SK-N-SH treated with all-trans-retinoic acid at 6 μM for 48 hours (cell line): ENCODE results near the gene TUBB6.

Source experiments
- ATAC-seq: fragments of 200-7000 bp; cut with Tn5 transposase; 3 replicates; pipeline ENCODE4 v1.9.1; 2020; ENCODE audit warnings: mild to moderate bottlenecking, moderate library complexity
- ARNTL ChIP-seq: fragments of 450-650 bp; formaldehyde crosslinking; IDR thresholded peaks from 2 replicates; pipeline ENCODE4 v1.5.0; 2020; ENCODE audit warnings: low read depth, mild to moderate bottlenecking, moderate library complexity, borderline replicate concordance
- BACH2 ChIP-seq: fragments of 250-450 bp; sonication (Bioruptor Pico); IDR thresholded peaks from 2 replicates; pipeline ENCODE4 v1.9.0; 2021; ENCODE audit warnings: mild to moderate bottlenecking, borderline replicate concordance
- CREB5 ChIP-seq: fragments of 250-450 bp; sonication (Bioruptor Pico); IDR thresholded peaks from 2 replicates; pipeline ENCODE4 v1.5.1; 2020; ENCODE audit warnings: low read depth, mild to moderate bottlenecking, moderate library complexity
- CSDC2 ChIP-seq: fragments of 250-450 bp; sonication (Bioruptor Pico); IDR thresholded peaks from 2 replicates; pipeline ENCODE4 v1.5.0; 2020; ENCODE audit warnings: mild to moderate bottlenecking, moderate library complexity
- CSRNP3 ChIP-seq: fragments of 250-450 bp; sonication (Bioruptor Pico); IDR thresholded peaks from 2 replicates; pipeline ENCODE4 v1.5.1; 2021; ENCODE audit warnings: mild to moderate bottlenecking, moderate library complexity
- ESRRG ChIP-seq: fragments of 250-450 bp; sonication (Bioruptor Pico); IDR thresholded peaks from 2 replicates; pipeline ENCODE4 v1.6.1; 2021; ENCODE audit warnings: mild to moderate bottlenecking
- ISL1 ChIP-seq: fragments of 250-450 bp; sonication (Bioruptor Pico); IDR thresholded peaks from 2 replicates; pipeline ENCODE4 v2.1.2; 2022; ENCODE audit warnings: mild to moderate bottlenecking, moderate library complexity
- OSR1 ChIP-seq: fragments of 250-450 bp; sonication (Bioruptor Pico); IDR thresholded peaks from 2 replicates; pipeline ENCODE4 v1.8.0; 2022; ENCODE audit warnings: moderate library complexity, mild to moderate bottlenecking, inconsistent platforms
- PATZ1 ChIP-seq: fragments of 250-450 bp; sonication (Bioruptor Pico); IDR thresholded peaks from 2 replicates; pipeline ENCODE4 v1.8.0; 2020; ENCODE audit warnings: mild to moderate bottlenecking, moderate library complexity, borderline replicate concordance
- POU6F1 ChIP-seq: fragments of 250-450 bp; sonication (Bioruptor Pico); IDR thresholded peaks from 2 replicates; pipeline ENCODE4 v1.8.0; 2021; ENCODE audit warnings: low read depth, mild to moderate bottlenecking, moderate library complexity, borderline replicate concordance
- PPARA ChIP-seq: fragments of 250-450 bp; sonication (Bioruptor Pico); IDR thresholded peaks from 2 replicates; pipeline ENCODE4 v1.5.0; 2020; ENCODE audit warnings: mild to moderate bottlenecking, borderline replicate concordance
- SNAI2 ChIP-seq: fragments of 250-450 bp; sonication (Bioruptor Pico); IDR thresholded peaks from 2 replicates; pipeline ENCODE4 v1.5.0; 2020; ENCODE audit warnings: mild to moderate bottlenecking, moderate library complexity
- TCF4 ChIP-seq: fragments of 250-450 bp; sonication (Bioruptor Pico); IDR thresholded peaks from 2 replicates; pipeline ENCODE4 v1.8.0; 2021; ENCODE audit warnings: mild to moderate bottlenecking, moderate library complexity, borderline replicate concordance
- TOX ChIP-seq: fragments of 250-450 bp; sonication (Bioruptor Pico); IDR thresholded peaks from 2 replicates; pipeline ENCODE4 v1.8.0; 2021; ENCODE audit warnings: mild to moderate bottlenecking, moderate library complexity, borderline replicate concordance
- TSHZ2 ChIP-seq: fragments of 250-450 bp; sonication (Bioruptor Pico); IDR thresholded peaks from 2 replicates; pipeline ENCODE4 v1.5.0; 2020; ENCODE audit warnings: mild to moderate bottlenecking, moderate library complexity
- ZC3H10 ChIP-seq: fragments of 250-450 bp; sonication (Bioruptor Pico); IDR thresholded peaks from 2 replicates; pipeline ENCODE4 v1.5.1; 2021; ENCODE audit warnings: mild to moderate bottlenecking, moderate library complexity
- ZFP30 ChIP-seq: fragments of 450-650 bp; formaldehyde crosslinking; IDR thresholded peaks from 2 replicates; pipeline ENCODE4 v1.5.0; 2022; ENCODE audit warnings: mild to moderate bottlenecking, moderate library complexity
- ZNF565 ChIP-seq: fragments of 450-650 bp; formaldehyde crosslinking; conservative IDR thresholded peaks from 2 replicates; pipeline ENCODE4 v1.5.0; 2020; ENCODE audit warnings: low read depth, mild to moderate bottlenecking, moderate library complexity
- ZNF70 ChIP-seq: fragments of 450-650 bp; formaldehyde crosslinking; IDR thresholded peaks from 2 replicates; pipeline ENCODE4 v1.5.0; 2020; ENCODE audit warnings: mild to moderate bottlenecking, moderate library complexity
- ZNF8 ChIP-seq: fragments of 450-650 bp; formaldehyde crosslinking; IDR thresholded peaks from 2 replicates; pipeline ENCODE4 v1.5.0; 2020; ENCODE audit warnings: mild to moderate bottlenecking, moderate library complexity

The TUBB6 gene

GRCh38 chr18:12307701-12308385 lies at the start of gene TUBB6:
Gene TUBB6, plus strand, starts transcription at chr18:12308241. Its CDS starts 52 bp downstream, at chr18:12308293.
- ATAC-seq, result peak; percentile 71
- TF ChIP-seq CSDC2 (CRISPR knock-in tag) (no peak), ZNF70 (no peak)

GRCh38 chr18:12258719-12259705 lies 49.0 kb upstream of the TUBB6 start:
- no peak for ATAC-seq
- TF ChIP-seq CSDC2 (CRISPR knock-in tag) (no peak), CREB5 (CRISPR knock-in tag) (no peak), ZC3H10 (CRISPR knock-in tag) (no peak), ISL1 (no peak), ZNF70 (no peak), PPARA (CRISPR knock-in tag) (no peak), ESRRG (no peak), ZNF8 (CRISPR knock-in tag) (no peak), ZNF565 (CRISPR knock-in tag) (no peak), PATZ1 (CRISPR knock-in tag) (no peak), POU6F1 (CRISPR knock-in tag) (no peak), SNAI2 (CRISPR knock-in tag) (no peak), OSR1 (CRISPR knock-in tag) (no peak), CSRNP3 (CRISPR knock-in tag) (no peak), ARNTL (CRISPR knock-in tag) (no peak), TCF4 (CRISPR knock-in tag) (no peak), ZFP30 (no peak), TSHZ2 (CRISPR knock-in tag) (no peak), TOX (CRISPR knock-in tag) (no peak), BACH2 (CRISPR knock-in tag) (no peak)
